Panc1 (cell line): ENCODE measurements around the gene GIMAP5.

Source experiments
- POLR2AphosphoS5 ChIP-seq: IDR thresholded peaks from 2 replicates; pipeline ENCODE4 v1.6.1; 2012; ENCODE audit warnings: mild to moderate bottlenecking, low read depth, low read length, moderate library complexity
- SIN3A ChIP-seq: IDR thresholded peaks from 2 replicates; pipeline ENCODE4 v1.6.1; 2012; ENCODE audit warnings: low read depth, mild to moderate bottlenecking, low read length, moderate library complexity, borderline replicate concordance; ENCODE audit not compliant: insufficient read depth
- TCF7L2 ChIP-seq: IDR thresholded peaks from 2 replicates; pipeline ENCODE4 v1.6.1; 2011; ENCODE audit warnings: mild to moderate bottlenecking, low read depth, low read length, inconsistent platforms
- TF ChIP-seq, protein P1 (sequence below): fragments of 450-650 bp; IDR thresholded peaks from 2 replicates; pipeline ENCODE4 v1.5.1; 2017; ENCODE audit warnings: mild to moderate bottlenecking
- TF ChIP-seq, protein P2 (sequence below), 2 experiments: IDR thresholded peaks; 2 replicates each; pipeline ENCODE4 v1.6.1; 2011 to 2012; ENCODE audit warnings: low read depth in 2 of 2, control low read depth in 1 of 2, low read length in 1 of 2, mild to moderate bottlenecking in 1 of 2, moderate library complexity in 1 of 2; ENCODE audit not compliant: insufficient read depth in 1 of 2

DNA sequence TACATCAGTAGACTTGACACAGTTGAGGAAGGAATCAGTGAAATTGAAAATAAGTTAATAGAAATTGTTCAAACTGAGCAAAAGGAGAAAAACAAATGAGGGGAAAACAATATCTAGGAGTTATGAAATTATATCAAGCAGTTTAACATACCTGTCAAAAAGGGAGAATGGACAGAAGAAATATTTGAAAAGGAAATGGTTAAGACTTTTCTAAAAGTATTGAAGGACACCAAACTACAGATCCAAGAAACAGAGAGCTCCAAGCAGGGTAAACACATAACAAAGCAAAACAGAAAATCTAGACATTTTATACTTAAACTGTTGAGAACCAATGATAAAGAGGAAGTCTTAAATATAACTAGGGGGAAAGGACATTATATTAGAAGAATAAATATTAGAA, 8.6 kb upstream of the GIMAP5 start:
- TF ChIP-seq, protein P1, sequence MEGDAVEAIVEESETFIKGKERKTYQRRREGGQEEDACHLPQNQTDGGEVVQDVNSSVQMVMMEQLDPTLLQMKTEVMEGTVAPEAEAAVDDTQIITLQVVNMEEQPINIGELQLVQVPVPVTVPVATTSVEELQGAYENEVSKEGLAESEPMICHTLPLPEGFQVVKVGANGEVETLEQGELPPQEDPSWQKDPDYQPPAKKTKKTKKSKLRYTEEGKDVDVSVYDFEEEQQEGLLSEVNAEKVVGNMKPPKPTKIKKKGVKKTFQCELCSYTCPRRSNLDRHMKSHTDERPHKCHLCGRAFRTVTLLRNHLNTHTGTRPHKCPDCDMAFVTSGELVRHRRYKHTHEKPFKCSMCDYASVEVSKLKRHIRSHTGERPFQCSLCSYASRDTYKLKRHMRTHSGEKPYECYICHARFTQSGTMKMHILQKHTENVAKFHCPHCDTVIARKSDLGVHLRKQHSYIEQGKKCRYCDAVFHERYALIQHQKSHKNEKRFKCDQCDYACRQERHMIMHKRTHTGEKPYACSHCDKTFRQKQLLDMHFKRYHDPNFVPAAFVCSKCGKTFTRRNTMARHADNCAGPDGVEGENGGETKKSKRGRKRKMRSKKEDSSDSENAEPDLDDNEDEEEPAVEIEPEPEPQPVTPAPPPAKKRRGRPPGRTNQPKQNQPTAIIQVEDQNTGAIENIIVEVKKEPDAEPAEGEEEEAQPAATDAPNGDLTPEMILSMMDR, result no peak
- TF ChIP-seq POLR2AphosphoS5, result no peak
- TF ChIP-seq, protein P2, sequence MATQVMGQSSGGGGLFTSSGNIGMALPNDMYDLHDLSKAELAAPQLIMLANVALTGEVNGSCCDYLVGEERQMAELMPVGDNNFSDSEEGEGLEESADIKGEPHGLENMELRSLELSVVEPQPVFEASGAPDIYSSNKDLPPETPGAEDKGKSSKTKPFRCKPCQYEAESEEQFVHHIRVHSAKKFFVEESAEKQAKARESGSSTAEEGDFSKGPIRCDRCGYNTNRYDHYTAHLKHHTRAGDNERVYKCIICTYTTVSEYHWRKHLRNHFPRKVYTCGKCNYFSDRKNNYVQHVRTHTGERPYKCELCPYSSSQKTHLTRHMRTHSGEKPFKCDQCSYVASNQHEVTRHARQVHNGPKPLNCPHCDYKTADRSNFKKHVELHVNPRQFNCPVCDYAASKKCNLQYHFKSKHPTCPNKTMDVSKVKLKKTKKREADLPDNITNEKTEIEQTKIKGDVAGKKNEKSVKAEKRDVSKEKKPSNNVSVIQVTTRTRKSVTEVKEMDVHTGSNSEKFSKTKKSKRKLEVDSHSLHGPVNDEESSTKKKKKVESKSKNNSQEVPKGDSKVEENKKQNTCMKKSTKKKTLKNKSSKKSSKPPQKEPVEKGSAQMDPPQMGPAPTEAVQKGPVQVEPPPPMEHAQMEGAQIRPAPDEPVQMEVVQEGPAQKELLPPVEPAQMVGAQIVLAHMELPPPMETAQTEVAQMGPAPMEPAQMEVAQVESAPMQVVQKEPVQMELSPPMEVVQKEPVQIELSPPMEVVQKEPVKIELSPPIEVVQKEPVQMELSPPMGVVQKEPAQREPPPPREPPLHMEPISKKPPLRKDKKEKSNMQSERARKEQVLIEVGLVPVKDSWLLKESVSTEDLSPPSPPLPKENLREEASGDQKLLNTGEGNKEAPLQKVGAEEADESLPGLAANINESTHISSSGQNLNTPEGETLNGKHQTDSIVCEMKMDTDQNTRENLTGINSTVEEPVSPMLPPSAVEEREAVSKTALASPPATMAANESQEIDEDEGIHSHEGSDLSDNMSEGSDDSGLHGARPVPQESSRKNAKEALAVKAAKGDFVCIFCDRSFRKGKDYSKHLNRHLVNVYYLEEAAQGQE (IDR thresholded peaks at IDR 0.05; ENCODE audit: insufficient read depth in 1 of 2, low read depth in 2 of 2, low read length in 1 of 2), result no peak
- no peak for TF ChIP-seq TCF7L2
- no peak for TF ChIP-seq SIN3A
